ENCODE results near the gene TRIM37.

TRIM37 gene

GRCh38 chr17:59027750-59028149 is 78.9 kb downstream of the TRIM37 start:
- DNase-seq, result no peak

DNA sequence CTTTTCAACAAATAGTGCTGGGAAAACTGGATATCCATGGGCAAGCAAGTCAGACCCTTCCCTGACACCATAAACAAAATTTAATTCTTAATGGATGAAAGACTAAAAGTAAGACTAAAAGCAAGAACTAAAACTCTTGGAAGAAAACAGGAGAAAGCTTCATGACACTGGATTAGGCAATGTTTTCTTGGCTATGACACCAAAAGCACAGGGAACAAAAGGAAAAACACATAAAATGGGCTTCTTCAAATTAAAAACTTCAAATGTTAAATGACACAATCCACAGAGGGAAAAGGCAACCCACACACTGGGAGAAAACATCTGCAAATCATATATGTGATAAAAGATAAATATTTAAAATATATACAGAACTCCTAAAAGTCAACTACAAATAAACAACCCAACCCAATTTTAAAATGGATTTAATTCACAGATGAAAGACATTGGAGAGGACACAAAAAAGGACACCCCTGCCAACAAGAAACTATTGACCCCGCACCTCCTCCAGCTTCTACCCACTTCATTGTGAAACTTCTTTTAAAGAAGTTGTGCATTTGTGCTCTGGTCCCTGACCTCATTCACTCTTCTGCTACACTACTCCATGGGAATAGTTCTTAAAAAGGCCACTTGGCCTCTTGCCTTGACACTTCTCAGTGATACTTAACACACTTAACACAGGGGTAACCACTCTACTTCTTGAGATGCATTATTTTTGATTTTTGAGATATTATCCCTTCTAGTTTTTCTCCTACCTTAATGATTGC is 80.3 kb downstream of the TRIM37 start:
- no peak for DNase-seq

GRCh38 chr17:59024916-59025315 is 81.8 kb downstream of the TRIM37 start:
- DNase-seq, result no peak

DNA sequence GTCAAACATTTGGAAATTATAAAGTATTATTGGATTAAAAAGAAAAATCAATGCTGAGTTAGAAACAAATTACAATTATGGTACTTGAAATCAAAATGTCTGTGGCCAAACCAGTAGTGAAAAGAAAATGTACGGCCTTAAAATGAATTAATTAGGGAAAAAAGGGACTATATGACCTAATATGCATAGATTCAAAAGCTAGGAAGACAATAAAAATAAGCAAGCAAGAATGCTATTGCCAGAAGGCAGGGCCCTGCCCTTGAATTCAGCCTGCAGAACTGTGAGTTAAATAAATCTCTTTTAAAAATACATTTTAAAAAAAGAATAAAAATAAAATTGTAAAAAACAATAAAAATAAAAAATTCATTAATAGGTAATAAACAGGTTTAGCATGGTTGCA is 88.7 kb downstream of the TRIM37 start:
- DNase-seq, result no peak

GRCh38 chr17:59011975-59012374 is 94.7 kb downstream of the TRIM37 start:
- DNase-seq, result no peak

DNA sequence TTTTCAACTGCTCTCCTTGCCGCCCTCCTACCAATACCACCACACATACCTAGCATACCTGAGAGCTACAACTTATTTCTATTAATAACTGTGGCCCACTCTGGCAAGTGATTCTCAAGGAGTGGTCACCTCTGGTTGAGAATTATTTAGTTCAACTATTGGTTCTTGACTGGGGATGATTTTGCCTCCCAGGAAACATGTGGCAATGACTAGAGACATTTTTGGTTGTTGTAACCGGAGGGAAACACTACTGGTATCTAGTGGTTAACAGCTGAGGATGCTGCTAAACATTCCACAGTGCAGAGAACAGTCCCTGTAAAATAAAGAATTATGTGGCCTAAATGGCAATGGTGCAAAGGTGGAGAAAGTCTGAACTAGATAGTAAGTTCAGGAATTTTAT is 96.7 kb downstream of the TRIM37 start:
- no peak for DNase-seq

DNA sequence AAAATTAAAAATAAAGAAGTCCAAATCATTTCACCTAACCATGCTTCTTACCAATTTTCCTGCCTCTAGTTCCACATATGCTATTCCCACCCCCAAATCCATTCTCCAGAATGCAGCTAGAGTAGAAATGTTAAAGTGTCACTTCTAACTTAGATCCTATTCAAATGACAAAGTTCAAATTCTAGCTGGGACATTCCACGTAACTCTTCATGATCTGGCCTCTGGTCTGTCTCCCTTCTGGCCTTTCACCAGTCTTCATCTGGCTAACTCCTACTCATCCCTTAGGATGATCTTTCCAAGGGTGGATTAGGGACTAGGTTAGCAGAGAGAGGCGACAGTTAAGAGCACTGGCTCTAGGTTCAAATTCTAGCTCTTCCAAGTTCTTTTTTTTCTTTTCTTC is 97.9 kb downstream of the TRIM37 start:
- no peak for DNase-seq

- DNase-seq, result no peak
Observed at GRCh38 chr17:59007995-59008394, 98.7 kb downstream of the TRIM37 start.

DNA sequence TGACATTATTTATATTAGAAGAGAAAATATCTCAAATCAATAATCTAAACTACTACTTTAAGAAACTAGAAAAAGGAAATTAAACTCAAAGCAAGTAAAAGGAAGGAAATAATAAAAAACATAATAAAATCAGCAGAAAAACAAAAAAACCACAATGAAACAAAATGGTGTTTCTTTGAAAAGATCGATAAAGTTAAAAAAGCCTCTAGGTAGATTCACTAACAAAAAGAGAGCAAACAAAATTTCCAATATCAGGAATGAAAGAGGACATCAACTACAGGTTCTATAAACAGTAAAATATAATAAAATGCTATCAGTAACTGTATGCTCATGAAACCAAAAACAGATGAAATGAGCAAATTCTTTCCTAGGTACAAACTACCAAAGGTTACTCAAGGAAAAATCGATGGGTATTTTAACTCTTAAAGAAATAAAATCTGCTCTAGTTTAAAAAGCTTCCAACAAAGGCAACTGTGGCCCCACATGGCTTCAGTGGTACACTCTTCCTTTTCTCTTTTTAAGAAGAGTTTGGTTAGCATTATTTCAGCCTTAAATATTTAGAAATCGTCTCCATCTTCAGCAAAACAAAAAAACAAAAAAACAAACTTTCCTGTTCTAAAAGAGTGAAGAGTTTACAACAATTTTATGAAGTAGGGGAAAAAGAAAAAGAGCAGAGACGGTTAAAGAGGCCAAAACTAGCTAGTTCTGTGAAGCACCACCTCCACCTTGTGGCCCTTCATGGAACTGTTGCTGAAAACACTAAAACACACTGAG is 102.2 kb downstream of the TRIM37 start:
- DNase-seq, result no peak

GRCh38 chr17:59003860-59004259 is 102.8 kb downstream of the TRIM37 start:
- no peak for DNase-seq

DNA sequence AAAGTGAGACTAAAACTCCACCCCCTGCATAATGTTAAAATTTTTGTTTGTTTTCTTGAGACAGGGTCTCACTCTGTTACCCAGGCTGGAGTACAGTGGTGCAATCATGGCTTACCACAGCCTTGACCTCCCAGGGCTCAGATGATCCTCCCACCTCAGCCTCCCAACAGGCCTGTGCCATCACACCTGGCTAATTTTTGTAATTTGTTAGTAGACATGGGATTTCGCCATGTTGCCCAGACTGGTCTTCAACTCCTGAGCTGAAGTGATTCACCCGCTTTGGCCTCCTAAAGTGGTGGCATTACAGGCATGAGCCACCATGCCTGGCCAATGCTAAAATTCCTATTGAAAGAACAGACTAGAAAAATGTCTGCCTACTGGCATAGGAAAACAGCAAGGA is 103.8 kb downstream of the TRIM37 start:
- no peak for DNase-seq

- no peak for DNase-seq
Observed at GRCh38 chr17:59002126-59002525, 104.6 kb downstream of the TRIM37 start.

- peak; percentile 31 for DNase-seq
Observed at GRCh38 chr17:59001158-59001814, 105.4 kb downstream of the TRIM37 start.

- DNase-seq, result no peak
Observed at GRCh38 chr17:59000022-59000421, 106.7 kb downstream of the TRIM37 start.

DNA sequence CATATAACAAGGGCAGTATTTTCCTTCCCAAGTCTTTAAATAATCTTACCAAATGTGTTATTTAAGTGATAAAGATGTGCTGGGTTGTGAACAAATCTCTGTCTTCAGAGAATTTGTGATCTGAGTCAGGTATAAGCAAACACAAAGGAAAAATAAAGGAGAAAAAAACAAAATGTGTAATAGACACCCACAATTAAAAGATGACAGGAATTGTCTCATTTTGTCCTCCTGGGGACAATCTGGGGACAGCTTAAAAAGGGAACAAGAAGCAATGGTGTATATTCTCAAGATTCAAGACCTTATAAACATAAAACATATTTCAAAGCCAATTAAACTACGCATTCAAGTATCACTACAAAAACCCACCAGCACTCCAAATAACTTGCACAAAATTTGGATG is 107.2 kb downstream of the TRIM37 start:
- no peak for DNase-seq

- DNase-seq, result no peak
Observed at GRCh38 chr17:58998871-58999270, 107.8 kb downstream of the TRIM37 start.

GRCh38 chr17:58997756-58998553 is 108.7 kb downstream of the TRIM37 start:
- DNase-seq, result no peak

DNA sequence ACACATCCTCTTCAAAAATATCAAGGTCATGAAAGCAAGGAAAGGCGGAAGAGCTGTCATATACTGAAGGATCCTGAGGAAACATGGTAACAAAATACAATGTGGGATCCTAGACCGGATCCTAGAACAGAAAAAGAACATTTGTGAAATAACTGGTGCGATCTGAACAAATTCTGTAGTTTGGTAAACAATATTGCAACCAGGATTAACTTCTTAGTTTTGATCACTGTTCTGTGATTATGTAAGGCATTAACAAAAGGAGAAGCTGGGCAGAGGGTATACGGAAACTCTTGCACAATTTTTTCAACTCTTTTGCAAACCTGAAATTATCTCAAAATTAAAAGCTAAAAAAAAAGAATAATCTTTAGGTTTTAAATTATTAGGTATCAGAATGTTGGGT is 109.7 kb downstream of the TRIM37 start:
- DNase-seq, result no peak

GRCh38 chr17:58995247-58995940 is 111.3 kb downstream of the TRIM37 start:
- DNase-seq, result no peak

DNA sequence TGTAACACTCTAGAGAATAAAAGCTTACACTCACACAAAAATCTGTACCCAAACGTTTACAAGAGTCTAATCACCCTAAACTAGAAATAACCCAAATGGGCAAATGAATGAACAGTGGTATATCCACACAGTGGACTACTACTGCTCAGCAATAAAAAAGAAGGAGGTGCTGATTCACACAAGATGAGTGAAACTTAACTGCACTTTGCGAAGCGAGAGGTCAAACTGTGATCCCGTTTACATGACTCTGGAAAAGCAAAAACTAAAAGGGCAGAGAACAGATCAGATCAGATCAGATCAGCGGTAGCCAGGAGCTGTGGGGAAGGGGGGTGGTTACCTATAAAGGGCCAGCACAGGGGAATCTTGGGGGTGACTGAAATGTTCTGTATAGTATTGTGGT is 113.4 kb downstream of the TRIM37 start:
- DNase-seq, result no peak

DNA sequence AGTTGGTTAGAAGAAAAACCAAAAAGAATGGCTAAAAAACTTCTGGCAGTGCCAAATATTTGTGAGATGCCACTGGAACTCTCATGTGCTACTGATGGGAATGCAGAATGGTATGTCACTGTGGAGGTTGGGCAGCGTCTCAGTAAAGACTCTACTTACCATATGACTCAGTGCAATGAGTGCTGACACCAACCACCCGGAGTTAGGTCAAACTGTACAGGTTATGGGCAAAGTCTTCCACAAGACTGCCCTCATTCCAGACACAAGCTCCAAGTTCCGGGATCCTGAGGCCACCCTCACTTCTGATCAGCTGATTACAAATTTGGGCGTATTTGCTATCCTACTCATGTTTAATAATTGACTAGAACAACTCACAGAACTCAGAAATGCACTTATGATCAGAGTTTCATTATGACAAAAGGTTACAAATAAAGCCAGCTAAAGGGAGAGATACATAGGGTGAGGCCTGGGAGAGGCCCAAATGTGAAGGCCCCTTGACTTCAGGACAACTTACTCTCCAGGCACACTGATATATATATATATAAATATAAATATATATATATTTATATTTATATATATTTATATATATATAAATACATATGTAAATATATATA is 114.9 kb downstream of the TRIM37 start:
- peak; percentile 47 for DNase-seq

DNA sequence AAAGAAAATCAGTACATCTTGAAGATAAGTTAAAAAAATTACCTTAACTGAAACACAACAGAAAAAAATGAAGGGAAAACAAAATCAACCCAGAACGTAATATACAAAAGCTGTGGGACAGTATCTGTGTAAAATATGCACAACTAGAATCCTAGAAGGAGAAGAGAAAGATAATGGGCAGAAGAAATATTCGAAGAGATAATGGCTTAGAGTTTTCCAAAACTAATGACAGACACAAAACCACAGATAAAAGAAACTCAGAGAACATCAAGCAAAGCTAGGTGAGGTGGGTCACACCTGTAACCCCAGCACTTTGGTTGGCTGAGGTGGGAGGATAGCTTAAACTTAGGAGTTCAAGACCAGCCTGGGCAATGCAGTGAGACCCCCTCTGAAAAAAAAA is 117.1 kb downstream of the TRIM37 start:
- DNase-seq, result no peak

Data from amniotic stem cell (primary cell).